Measurements from ENCODE around the gene XCR1. TPM values are rescaled to one million over a fixed set of nuclear protein-coding genes. Genes with fewer than 3 reads are reported as not detected.

Gene XCR1
- total and polyA plus RNA-seq, 9 of the 15 experiments (the other 6 are each of a cell fraction or from before 2014, with no cell fraction given): not detected

- no peak for TF ChIP-seq ILF3 (IDR thresholded peaks at IDR 0.05; ENCODE audit: borderline replicate concordance)
- no peak for TF ChIP-seq CBX3 (IDR thresholded peaks at IDR 0.05; ENCODE audit: borderline replicate concordance in 1 of 2, low read length in 2 of 2)
- no peak for TF ChIP-seq MCM2 (IDR thresholded peaks at IDR 0.05; ENCODE audit: low read depth)
- TF ChIP-seq ZNF140 (CRISPR knock-in tag; IDR thresholded peaks at IDR 0.05): no peak
- no peak for TF ChIP-seq RBM14 (IDR thresholded peaks at IDR 0.05; ENCODE audit: borderline replicate concordance, insufficient read depth, low read depth, low read length)
- TF ChIP-seq PRMT5 (CRISPR knock-in tag; IDR thresholded peaks at IDR 0.05): no peak
- no peak for TF ChIP-seq FOXK2 (conservative IDR thresholded peaks at IDR 0.05 in 1 of 2, IDR thresholded peaks at IDR 0.05 in 1 of 2; ENCODE audit: low read depth in 2 of 2)
- peak; percentile 64 for TF ChIP-seq TCF3 (CRISPR knock-in tag; IDR thresholded peaks at IDR 0.05)
- no peak for TF ChIP-seq ZBTB40 (IDR thresholded peaks at IDR 0.05)
- TF ChIP-seq ZBTB40 (CRISPR knock-in tag; IDR thresholded peaks at IDR 0.05): no peak
- TF ChIP-seq SNAPC5 (CRISPR knock-in tag; IDR thresholded peaks at IDR 0.05): no peak
- no peak for TF ChIP-seq HNRNPL (IDR thresholded peaks at IDR 0.05; ENCODE audit: low read depth, low read length)
- TF ChIP-seq NUFIP1 (IDR thresholded peaks at IDR 0.05; ENCODE audit: partially characterized antibody): no peak
- TF ChIP-seq, protein P1, sequence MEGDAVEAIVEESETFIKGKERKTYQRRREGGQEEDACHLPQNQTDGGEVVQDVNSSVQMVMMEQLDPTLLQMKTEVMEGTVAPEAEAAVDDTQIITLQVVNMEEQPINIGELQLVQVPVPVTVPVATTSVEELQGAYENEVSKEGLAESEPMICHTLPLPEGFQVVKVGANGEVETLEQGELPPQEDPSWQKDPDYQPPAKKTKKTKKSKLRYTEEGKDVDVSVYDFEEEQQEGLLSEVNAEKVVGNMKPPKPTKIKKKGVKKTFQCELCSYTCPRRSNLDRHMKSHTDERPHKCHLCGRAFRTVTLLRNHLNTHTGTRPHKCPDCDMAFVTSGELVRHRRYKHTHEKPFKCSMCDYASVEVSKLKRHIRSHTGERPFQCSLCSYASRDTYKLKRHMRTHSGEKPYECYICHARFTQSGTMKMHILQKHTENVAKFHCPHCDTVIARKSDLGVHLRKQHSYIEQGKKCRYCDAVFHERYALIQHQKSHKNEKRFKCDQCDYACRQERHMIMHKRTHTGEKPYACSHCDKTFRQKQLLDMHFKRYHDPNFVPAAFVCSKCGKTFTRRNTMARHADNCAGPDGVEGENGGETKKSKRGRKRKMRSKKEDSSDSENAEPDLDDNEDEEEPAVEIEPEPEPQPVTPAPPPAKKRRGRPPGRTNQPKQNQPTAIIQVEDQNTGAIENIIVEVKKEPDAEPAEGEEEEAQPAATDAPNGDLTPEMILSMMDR (IDR thresholded peaks at IDR 0.05 in 2 of 3, conservative IDR thresholded peaks at IDR 0.05 in 1 of 3; ENCODE audit: insufficient read depth in 2 of 3, low read depth in 1 of 3, low read length in 3 of 3): no peak
- TF ChIP-seq ZNF23 (CRISPR knock-in tag; IDR thresholded peaks at IDR 0.05): no peak
- no peak for TF ChIP-seq CBX8 (IDR thresholded peaks at IDR 0.05; ENCODE audit: borderline replicate concordance, extremely low read depth, low read depth, low read length, poor library complexity, severe bottlenecking)
Observed at GRCh38 chr3:45981346-45982074, 45.8 kb downstream of the XCR1 start (continued).

All from K562 (cell line).